WTC11 (cell line): ENCODE data around the gene DR1. TPM values are rescaled to one million over a fixed set of nuclear protein-coding genes. Genes with fewer than 3 reads are reported as not detected.

Source experiments
- ATAC-seq: fragments of 200-7000 bp; cut with Tn5 transposase; 2 replicates; pipeline ENCODE4 v1.10.0; 2021; ENCODE audit warnings: mild to moderate bottlenecking, moderate library complexity
- CTCF ChIA-PET: fragments of 300-600 bp; sonication (Branson Sonifier 250); formaldehyde crosslinking; loops from one replicate; lab custom pipeline; 2021; ENCODE audit warnings: antibody characterized with exemption; lab: Charles Lee
- POLR2A ChIA-PET: fragments of 350-600 bp; sonication (Branson Sonifier 250); formaldehyde crosslinking; loops from one replicate; lab custom pipeline; 2021; ENCODE audit warnings: antibody characterized with exemption; lab: Charles Lee
- DNase-seq: peaks from one replicate; pipeline ENCODE4 v3.0.0; 2021; ENCODE audit warnings: low spot score
- H3K27ac Mint-ChIP-seq: 2 replicates; pipeline ENCODE4 v1.8.0; 2021; ENCODE audit warnings: mixed read lengths
- H3K27me3 Mint-ChIP-seq: 2 replicates; pipeline ENCODE4 v1.8.0; 2021; ENCODE audit warnings: low read depth, mild to moderate bottlenecking, moderate library complexity, mixed read lengths
- H3K36me3 Mint-ChIP-seq: 2 replicates; pipeline ENCODE4 v1.8.0; 2021; ENCODE audit warnings: mixed read lengths
- H3K4me1 Mint-ChIP-seq: 2 replicates; pipeline ENCODE4 v1.8.0; 2022; ENCODE audit warnings: mixed read lengths
- H3K4me3 Mint-ChIP-seq: 2 replicates; pipeline ENCODE4 v1.8.0; 2021; ENCODE audit warnings: mild to moderate bottlenecking, moderate library complexity, mixed read lengths
- H3K9me3 Mint-ChIP-seq: 2 replicates; pipeline ENCODE4 v1.8.0; 2021; ENCODE audit warnings: mixed read lengths
- EMX1 ChIP-seq: fragments of 250-450 bp; sonication (Bioruptor Pico); IDR thresholded peaks from 2 replicates; pipeline ENCODE4 v1.8.0; 2021; ENCODE audit warnings: mild to moderate bottlenecking
- ETV6 ChIP-seq: sonication (generic); formaldehyde crosslinking; IDR thresholded peaks from 2 replicates; pipeline ENCODE4 v1.8.1; 2022; ENCODE audit warnings: mild to moderate bottlenecking, missing genetic modification reagents
- FOXJ3 ChIP-seq: sonication (generic); formaldehyde crosslinking; IDR thresholded peaks from 2 replicates; pipeline ENCODE4 v1.9.0; 2021; ENCODE audit warnings: missing genetic modification reagents, mild to moderate bottlenecking, borderline replicate concordance
- GTF2I ChIP-seq: fragments of 250-450 bp; sonication (Bioruptor Pico); conservative IDR thresholded peaks from 2 replicates; pipeline ENCODE4 v1.4.0; 2021; ENCODE audit warnings: mild to moderate bottlenecking
- IRF2 ChIP-seq: sonication (generic); formaldehyde crosslinking; IDR thresholded peaks from 2 replicates; pipeline ENCODE4 v1.8.0; 2022; ENCODE audit warnings: low read depth, missing genetic modification reagents, borderline replicate concordance
- JAZF1 ChIP-seq: fragments of 250-450 bp; sonication (Bioruptor Pico); IDR thresholded peaks from 2 replicates; pipeline ENCODE4 v1.9.0; 2021; ENCODE audit warnings: moderate library complexity, mild to moderate bottlenecking, inconsistent platforms
- MYBL2 ChIP-seq: sonication (generic); formaldehyde crosslinking; IDR thresholded peaks from 2 replicates; pipeline ENCODE4 v1.8.1; 2023; ENCODE audit warnings: mild to moderate bottlenecking, moderate library complexity, missing genetic modification reagents
- NFE2L1 ChIP-seq: sonication (generic); formaldehyde crosslinking; IDR thresholded peaks from 2 replicates; pipeline ENCODE4 v1.8.1; 2023; ENCODE audit warnings: missing genetic modification reagents
- NFYB ChIP-seq: sonication (generic); formaldehyde crosslinking; conservative IDR thresholded peaks from 2 replicates; pipeline ENCODE4 v1.8.0; 2022; ENCODE audit warnings: low read depth, missing genetic modification reagents
- NR1H2 ChIP-seq: sonication (generic); formaldehyde crosslinking; IDR thresholded peaks from 2 replicates; pipeline ENCODE4 v1.9.0; 2021; ENCODE audit warnings: mild to moderate bottlenecking, moderate library complexity, missing genetic modification reagents
- NR2C2 ChIP-seq: sonication (generic); formaldehyde crosslinking; IDR thresholded peaks from 2 replicates; pipeline ENCODE4 v1.8.0; 2022; ENCODE audit warnings: mild to moderate bottlenecking, missing genetic modification reagents
- NR3C1 ChIP-seq: sonication (generic); formaldehyde crosslinking; conservative IDR thresholded peaks from 2 replicates; pipeline ENCODE4 v1.8.1; 2023; ENCODE audit warnings: low read depth, mild to moderate bottlenecking, missing genetic modification reagents
- RORB ChIP-seq: fragments of 250-450 bp; sonication (Bioruptor Pico); IDR thresholded peaks from 2 replicates; pipeline ENCODE4 v1.9.0; 2021; ENCODE audit warnings: mild to moderate bottlenecking
- TEAD1 ChIP-seq: sonication (generic); formaldehyde crosslinking; IDR thresholded peaks from 2 replicates; pipeline ENCODE4 v1.8.0; 2022; ENCODE audit warnings: mild to moderate bottlenecking, missing genetic modification reagents
- TEAD4 ChIP-seq: sonication (generic); formaldehyde crosslinking; IDR thresholded peaks from 2 replicates; pipeline ENCODE4 v1.8.0; 2022; ENCODE audit warnings: mild to moderate bottlenecking, missing genetic modification reagents
- ZBTB21 ChIP-seq: sonication (generic); formaldehyde crosslinking; IDR thresholded peaks from 2 replicates; pipeline ENCODE4 v1.8.1; 2023; ENCODE audit warnings: mild to moderate bottlenecking, missing genetic modification reagents, borderline replicate concordance
- ZNF138 ChIP-seq: sonication (generic); formaldehyde crosslinking; conservative IDR thresholded peaks from 2 replicates; pipeline ENCODE4 v1.8.1; 2022; ENCODE audit warnings: mild to moderate bottlenecking, moderate library complexity, missing genetic modification reagents
- ZNF263 ChIP-seq: sonication (generic); formaldehyde crosslinking; IDR thresholded peaks from 2 replicates; pipeline ENCODE4 v1.8.1; 2022; ENCODE audit warnings: low read depth, mild to moderate bottlenecking, moderate library complexity, missing genetic modification reagents
- ZNF423 ChIP-seq: fragments of 250-450 bp; sonication (Bioruptor Pico); IDR thresholded peaks from 2 replicates; pipeline ENCODE4 v2.1.2; 2022; ENCODE audit warnings: mild to moderate bottlenecking, moderate library complexity
- ZNF671 ChIP-seq: fragments of 250-450 bp; sonication (Bioruptor Pico); IDR thresholded peaks from 2 replicates; pipeline ENCODE4 v1.8.0; 2021; ENCODE audit warnings: mild to moderate bottlenecking
- total RNA-seq: library from RNA; stranded (reverse); gene quantifications from 3 replicates; pipeline ENCODE4 v1.2.3, GENCODE V29; 2021
- TF ChIP-seq, protein P1 (sequence below): sonication (generic); formaldehyde crosslinking; IDR thresholded peaks from 2 replicates; pipeline ENCODE4 v1.8.0; 2022; ENCODE audit warnings: mild to moderate bottlenecking, missing genetic modification reagents
- TF ChIP-seq, protein P2 (sequence below): sonication (generic); formaldehyde crosslinking; IDR thresholded peaks from 2 replicates; pipeline ENCODE4 v1.8.1; 2023; ENCODE audit warnings: mild to moderate bottlenecking, missing genetic modification reagents, moderate library complexity
- TF ChIP-seq, protein P3 (sequence below): sonication (generic); formaldehyde crosslinking; IDR thresholded peaks from 2 replicates; pipeline ENCODE4 v1.8.1; 2022; ENCODE audit warnings: low read depth, mild to moderate bottlenecking, moderate library complexity, missing genetic modification reagents, borderline replicate concordance
- TF ChIP-seq, protein P4 (sequence below): fragments of 250-450 bp; sonication (Bioruptor Pico); IDR thresholded peaks from 2 replicates; pipeline ENCODE4 v1.9.0; 2021; ENCODE audit warnings: mild to moderate bottlenecking
- TF ChIP-seq, protein P5 (sequence below): sonication (generic); formaldehyde crosslinking; IDR thresholded peaks from 2 replicates; pipeline ENCODE4 v1.8.1; 2022; ENCODE audit warnings: missing genetic modification reagents, borderline replicate concordance
- TF ChIP-seq, protein P6 (sequence below): fragments of 250-450 bp; sonication (Bioruptor Pico); IDR thresholded peaks from 2 replicates; pipeline ENCODE4 v2.1.2; 2022; ENCODE audit warnings: mild to moderate bottlenecking, moderate library complexity

The DR1 gene
- total RNA-seq, 1 experiment from 2014 or later: 62.8 TPM

DNA sequence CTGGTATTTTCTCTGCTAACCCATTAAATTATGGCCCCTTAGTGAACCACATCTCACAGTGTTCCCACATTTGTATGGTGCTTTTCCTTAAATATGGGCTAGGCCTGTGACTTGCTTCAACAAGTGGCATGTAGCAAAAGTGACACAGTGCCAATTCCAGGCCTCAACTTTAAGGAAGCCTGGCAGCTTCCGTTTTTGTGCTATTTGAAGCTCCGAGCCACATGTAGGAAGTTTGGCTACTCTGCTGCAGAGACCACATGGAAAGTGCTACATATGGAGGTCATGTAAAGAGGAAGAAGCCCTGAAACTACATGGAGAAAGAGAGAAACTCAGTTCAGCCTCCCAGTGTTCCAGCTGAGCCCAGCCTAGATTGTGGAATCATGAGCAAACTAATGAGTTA is 28.5 kb upstream of the DR1 start:
- Mint-ChIP-seq H3K27ac (no peak overlapping the region), H3K4me3 (no peak overlapping the region), H3K9me3 (peaks cover 17% of the 10 kb centered on the region), H3K27me3 (no peaks in the 10 kb centered on the region), H3K36me3 (peaks cover 15% of the 10 kb centered on the region), H3K4me1 (no peaks in the 10 kb centered on the region)
- DNase-seq: no peak
- ATAC-seq: no peak
- TF ChIP-seq, protein P1, sequence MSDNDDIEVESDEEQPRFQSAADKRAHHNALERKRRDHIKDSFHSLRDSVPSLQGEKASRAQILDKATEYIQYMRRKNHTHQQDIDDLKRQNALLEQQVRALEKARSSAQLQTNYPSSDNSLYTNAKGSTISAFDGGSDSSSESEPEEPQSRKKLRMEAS (CRISPR knock-in tag): no peak
- no peak for TF ChIP-seq ZNF423 (CRISPR knock-in tag)
- no peak for TF ChIP-seq NR2C2 (CRISPR knock-in tag)
- TF ChIP-seq NR1H2 (CRISPR knock-in tag): no peak
- no peak for TF ChIP-seq ETV6 (CRISPR knock-in tag)
- TF ChIP-seq, protein P2, sequence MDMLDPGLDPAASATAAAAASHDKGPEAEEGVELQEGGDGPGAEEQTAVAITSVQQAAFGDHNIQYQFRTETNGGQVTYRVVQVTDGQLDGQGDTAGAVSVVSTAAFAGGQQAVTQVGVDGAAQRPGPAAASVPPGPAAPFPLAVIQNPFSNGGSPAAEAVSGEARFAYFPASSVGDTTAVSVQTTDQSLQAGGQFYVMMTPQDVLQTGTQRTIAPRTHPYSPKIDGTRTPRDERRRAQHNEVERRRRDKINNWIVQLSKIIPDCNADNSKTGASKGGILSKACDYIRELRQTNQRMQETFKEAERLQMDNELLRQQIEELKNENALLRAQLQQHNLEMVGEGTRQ (CRISPR knock-in tag): no peak
- TF ChIP-seq ZBTB21 (CRISPR knock-in tag): no peak
- ChIA-PET POLR2A (no interaction called here), CTCF (interaction anchor here (1.9 kb wide), 1 partner anchor 13 kb away, joined by 8 read pairs; no protein-coding TSS in a partner anchor)

DNA sequence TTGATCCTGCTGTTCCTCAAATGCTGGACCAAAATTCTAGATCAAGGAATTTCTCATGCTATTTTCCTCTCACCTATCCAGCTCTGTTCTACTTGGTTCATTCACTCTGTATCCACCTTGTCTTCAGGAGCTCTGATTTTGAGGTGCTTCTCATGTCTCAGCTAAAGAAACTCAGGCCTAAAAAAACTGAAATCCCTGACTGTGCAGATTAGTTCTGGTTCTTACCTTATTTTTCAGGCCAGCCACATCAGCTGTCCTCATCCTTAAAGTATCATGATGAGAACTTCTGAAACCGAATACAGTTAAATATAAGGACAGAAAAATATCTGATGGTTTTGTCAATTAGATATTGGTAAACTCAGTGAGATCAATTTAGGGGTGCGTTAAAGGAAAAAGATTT is 27.8 kb upstream of the DR1 start:
- POLR2A ChIA-PET: no interaction called here
- Mint-ChIP-seq H3K27me3 (no peaks in the 10 kb centered on the region), H3K4me3 (no peak overlapping the region), H3K36me3 (peaks cover 15% of the 10 kb centered on the region), H3K9me3 (peaks cover 17% of the 10 kb centered on the region), H3K4me1 (no peaks in the 10 kb centered on the region)
- TF ChIP-seq ZNF671 (CRISPR knock-in tag) (no peak), ZNF138 (CRISPR knock-in tag) (no peak), NFE2L1 (no peak), TEAD4 (CRISPR knock-in tag) (no peak), RORB (no peak), NFYB (CRISPR knock-in tag) (no peak)
- TF ChIP-seq, protein P3, sequence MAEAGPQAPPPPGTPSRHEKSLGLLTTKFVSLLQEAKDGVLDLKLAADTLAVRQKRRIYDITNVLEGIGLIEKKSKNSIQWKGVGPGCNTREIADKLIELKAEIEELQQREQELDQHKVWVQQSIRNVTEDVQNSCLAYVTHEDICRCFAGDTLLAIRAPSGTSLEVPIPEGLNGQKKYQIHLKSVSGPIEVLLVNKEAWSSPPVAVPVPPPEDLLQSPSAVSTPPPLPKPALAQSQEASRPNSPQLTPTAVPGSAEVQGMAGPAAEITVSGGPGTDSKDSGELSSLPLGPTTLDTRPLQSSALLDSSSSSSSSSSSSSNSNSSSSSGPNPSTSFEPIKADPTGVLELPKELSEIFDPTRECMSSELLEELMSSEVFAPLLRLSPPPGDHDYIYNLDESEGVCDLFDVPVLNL (CRISPR knock-in tag): no peak
- TF ChIP-seq, all 79 proteins: peak for 0
- ATAC-seq (no peak), DNase-seq (no peak)
- CTCF ChIA-PET: interaction anchor here (0.6 kb wide), 1 partner anchor 672 kb away, joined by 3 read pairs; no protein-coding TSS in a partner anchor
- H3K27ac Mint-ChIP-seq: no peak overlapping the region

DNA sequence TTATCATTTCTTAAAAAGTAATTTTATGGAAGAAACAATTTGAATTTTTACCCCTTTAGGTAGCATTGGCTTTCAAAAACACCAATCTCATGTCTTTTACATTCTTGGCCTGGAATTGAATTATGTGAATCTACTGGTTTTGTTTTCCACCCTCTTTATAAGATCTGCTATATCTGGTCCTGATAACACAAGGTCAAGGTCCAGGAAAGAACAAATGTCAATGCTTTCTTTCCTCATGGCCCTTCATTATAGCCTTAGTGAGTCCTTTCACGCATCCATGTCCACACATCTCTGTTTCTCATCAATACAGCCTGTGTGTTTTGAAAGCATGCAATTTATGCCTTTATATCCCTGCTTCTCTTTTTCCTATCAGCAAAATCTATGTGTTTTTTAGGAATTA is 24.0 kb upstream of the DR1 start:
- Mint-ChIP-seq H3K9me3 (peaks cover 17% of the 10 kb centered on the region), H3K36me3 (peaks cover 15% of the 10 kb centered on the region), H3K4me1 (peaks cover 4% of the 10 kb centered on the region; the same call in 1 of the 2 replicates)
- no peak for DNase-seq
- POLR2A ChIA-PET: no interaction called here
- no peak for TF ChIP-seq MYBL2
- TF ChIP-seq, protein P4, sequence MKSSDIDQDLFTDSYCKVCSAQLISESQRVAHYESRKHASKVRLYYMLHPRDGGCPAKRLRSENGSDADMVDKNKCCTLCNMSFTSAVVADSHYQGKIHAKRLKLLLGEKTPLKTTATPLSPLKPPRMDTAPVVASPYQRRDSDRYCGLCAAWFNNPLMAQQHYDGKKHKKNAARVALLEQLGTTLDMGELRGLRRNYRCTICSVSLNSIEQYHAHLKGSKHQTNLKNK (CRISPR knock-in tag): no peak
- TF ChIP-seq, protein P5, sequence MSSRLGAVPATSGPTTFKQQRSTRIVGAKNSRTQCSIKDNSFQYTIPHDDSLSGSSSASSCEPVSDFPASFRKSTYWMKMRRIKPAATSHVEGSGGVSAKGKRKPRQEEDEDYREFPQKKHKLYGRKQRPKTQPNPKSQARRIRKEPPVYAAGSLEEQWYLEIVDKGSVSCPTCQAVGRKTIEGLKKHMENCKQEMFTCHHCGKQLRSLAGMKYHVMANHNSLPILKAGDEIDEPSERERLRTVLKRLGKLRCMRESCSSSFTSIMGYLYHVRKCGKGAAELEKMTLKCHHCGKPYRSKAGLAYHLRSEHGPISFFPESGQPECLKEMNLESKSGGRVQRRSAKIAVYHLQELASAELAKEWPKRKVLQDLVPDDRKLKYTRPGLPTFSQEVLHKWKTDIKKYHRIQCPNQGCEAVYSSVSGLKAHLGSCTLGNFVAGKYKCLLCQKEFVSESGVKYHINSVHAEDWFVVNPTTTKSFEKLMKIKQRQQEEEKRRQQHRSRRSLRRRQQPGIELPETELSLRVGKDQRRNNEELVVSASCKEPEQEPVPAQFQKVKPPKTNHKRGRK (CRISPR knock-in tag): no peak
- no peak for TF ChIP-seq FOXJ3
- TF ChIP-seq TEAD1 (CRISPR knock-in tag): no peak
- no peak for TF ChIP-seq NR2C2 (CRISPR knock-in tag)
- TF ChIP-seq, protein P2 (CRISPR knock-in tag): no peak
- TF ChIP-seq GTF2I (CRISPR knock-in tag): no peak
- no peak for TF ChIP-seq IRF2 (CRISPR knock-in tag)
- no peak for TF ChIP-seq JAZF1 (CRISPR knock-in tag)
- TF ChIP-seq ZNF263: no peak
- no peak for TF ChIP-seq NR3C1
- TF ChIP-seq, protein P6, sequence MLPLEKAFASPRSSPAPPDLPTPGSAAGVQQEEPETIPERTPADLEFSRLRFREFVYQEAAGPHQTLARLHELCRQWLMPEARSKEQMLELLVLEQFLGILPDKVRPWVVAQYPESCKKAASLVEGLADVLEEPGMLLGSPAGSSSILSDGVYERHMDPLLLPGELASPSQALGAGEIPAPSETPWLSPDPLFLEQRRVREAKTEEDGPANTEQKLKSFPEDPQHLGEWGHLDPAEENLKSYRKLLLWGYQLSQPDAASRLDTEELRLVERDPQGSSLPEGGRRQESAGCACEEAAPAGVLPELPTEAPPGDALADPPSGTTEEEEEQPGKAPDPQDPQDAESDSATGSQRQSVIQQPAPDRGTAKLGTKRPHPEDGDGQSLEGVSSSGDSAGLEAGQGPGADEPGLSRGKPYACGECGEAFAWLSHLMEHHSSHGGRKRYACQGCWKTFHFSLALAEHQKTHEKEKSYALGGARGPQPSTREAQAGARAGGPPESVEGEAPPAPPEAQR: no peak
- TF ChIP-seq ZBTB21 (CRISPR knock-in tag): no peak
- no peak for TF ChIP-seq EMX1 (CRISPR knock-in tag)
- TF ChIP-seq, all 79 proteins: peak for 0
- ATAC-seq: no peak
- Mint-ChIP-seq H3K27ac (no peak overlapping the region), H3K27me3 (no peaks in the 10 kb centered on the region), H3K4me3 (no peak overlapping the region)
- CTCF ChIA-PET: no interaction called here
